ENCODE results near the gene BRD2. TPM values are rescaled to one million over a fixed set of nuclear protein-coding genes. Genes with fewer than 3 reads are reported as not detected.

Gene BRD2
- total and polyA plus RNA-seq, 2 of the 4 experiments (the other 2 are of a cell fraction), result 99.5 to 144 TPM

GRCh38 chr6:33014841-33015634 lies 46.6 kb downstream of the BRD2 start (continued):
- TF ChIP-seq MAZ (IDR thresholded peaks at IDR 0.05; ENCODE audit: borderline replicate concordance, low read depth, low read length), result no peak
- TF ChIP-seq POLR2A (IDR thresholded peaks at IDR 0.05; ENCODE audit: low read depth, low read length), result no peak

GRCh38 chr6:33015798-33016197 lies 47.4 kb downstream of the BRD2 start:
- ATAC-seq (ENCODE audit: low read depth) (no peak), DNase-seq (no peak)
- no peaks in the 10 kb centered on the region for H3K9me3 ChIP-seq (ENCODE audit: control insufficient read depth, insufficient read depth, low read length)
- intact Hi-C loops (cut with micrococcal nuclease), result loop anchor here (2.0 kb wide), 1 partner anchor 67 kb away; no protein-coding TSS in a partner anchor
- no peak overlapping the region for H3K4me3 ChIP-seq (ENCODE audit: insufficient read depth, low read depth, low read length)
- WGBS, 2 experiments (ENCODE audit: extremely low coverage in 2 of 2, insufficient read length in 1 of 2), result 63 to 100% methylated on average over 1 to 9 of the region's 11 CpGs
- H3K9ac ChIP-seq (ENCODE audit: low read depth, low read length), result no peak overlapping the region
- no peak overlapping the region for H3K14ac ChIP-seq (replicated peaks; ENCODE audit: low read depth, low read length)
- no peaks in the 10 kb centered on the region for H3K36me3 ChIP-seq (ENCODE audit: control insufficient read depth, insufficient read depth, low read length)
- no peak overlapping the region for H2AK9ac ChIP-seq (replicated peaks; ENCODE audit: low read depth, low read length, poor library complexity)
- H3K18ac ChIP-seq (ENCODE audit: low read depth, low read length), result no peak overlapping the region
- POLR2A ChIA-PET (ENCODE audit: unreplicated experiment), result no interaction called here
- no TSS peak for BruUV-seq (replicated peaks)
- H3K56ac ChIP-seq (ENCODE audit: extremely low read depth, insufficient read depth, low read length), result no peak overlapping the region
- H3K4me2 ChIP-seq (ENCODE audit: low read depth, low read length), result no peak overlapping the region
- no peak overlapping the region for H2BK15ac ChIP-seq (ENCODE audit: low read depth, low read length)
- H4K20me1 ChIP-seq (ENCODE audit: insufficient read depth, low read length), result no peaks in the 10 kb centered on the region
- H3K79me1 ChIP-seq (ENCODE audit: low read depth in 1 of 2, low read length in 2 of 2), result no peaks in the 10 kb centered on the region
- in situ Hi-C loops (cut with MboI; ENCODE audit: low sequenced_read_pairs), result loop anchor here (5.0 to 10.0 kb wide), 2 partner anchors 149 to 232 kb away; no protein-coding TSS in a partner anchor
- H2AFZ ChIP-seq (replicated peaks; ENCODE audit: low read length, poor library complexity), result no peak overlapping the region
- dilution Hi-C loops (cut with HindIII; ENCODE audit: low sequenced_read_pairs, unreplicated experiment), result no loop called here
- H4K5ac ChIP-seq (ENCODE audit: low read depth, low read length), result no peak overlapping the region
- H2BK120ac ChIP-seq (ENCODE audit: low read depth, low read length), result no peak overlapping the region
- H3K27ac ChIP-seq (ENCODE audit: insufficient read depth, low read length), result no peak overlapping the region
- H3K4ac ChIP-seq (ENCODE audit: low read depth, low read length), result no peak overlapping the region
- CTCF ChIA-PET, result interaction anchor here (1.5 kb wide), 1 partner anchor 233 kb away, joined by 6 read pairs; no protein-coding TSS in a partner anchor
- peaks cover 48% of the 10 kb centered on the region for H3K27me3 ChIP-seq (ENCODE audit: control insufficient read depth, insufficient read depth, low read length)
- H3K23ac ChIP-seq (ENCODE audit: low read depth, low read length), result no peak overlapping the region
- H4K8ac ChIP-seq (ENCODE audit: low read depth in 2 of 2, low read length in 2 of 2), result no peak overlapping the region
- no peak overlapping the region for H2BK20ac ChIP-seq (ENCODE audit: low read depth, low read length)
- H3K9me1 ChIP-seq (ENCODE audit: insufficient read depth, low read length), result no peaks in the 10 kb centered on the region
- no peak overlapping the region for H4K91ac ChIP-seq (ENCODE audit: insufficient read depth, low read depth, low read length)
- H2AK5ac ChIP-seq (ENCODE audit: low read depth, low read length), result no peak overlapping the region
- H3K4me1 ChIP-seq (ENCODE audit: control insufficient read depth, insufficient read depth, low read length), result no peaks in the 10 kb centered on the region; the same call in 1 of the 2 replicates
- no peak overlapping the region for H2BK5ac ChIP-seq (ENCODE audit: low read depth, low read length, poor library complexity, severe bottlenecking)
- no peak for TF ChIP-seq BHLHE40 (IDR thresholded peaks at IDR 0.05; ENCODE audit: low read depth, low read length)
- TF ChIP-seq FOS (IDR thresholded peaks at IDR 0.05; ENCODE audit: low read depth, low read length), result no peak
- no peak for TF ChIP-seq RFX5 (IDR thresholded peaks at IDR 0.05; ENCODE audit: low read depth, low read length)
- TF ChIP-seq CHD1 (IDR thresholded peaks at IDR 0.05; ENCODE audit: low read depth, low read length), result no peak
- no peak for TF ChIP-seq RAD21 (IDR thresholded peaks at IDR 0.05; ENCODE audit: low read length)
- TF ChIP-seq, protein P1, sequence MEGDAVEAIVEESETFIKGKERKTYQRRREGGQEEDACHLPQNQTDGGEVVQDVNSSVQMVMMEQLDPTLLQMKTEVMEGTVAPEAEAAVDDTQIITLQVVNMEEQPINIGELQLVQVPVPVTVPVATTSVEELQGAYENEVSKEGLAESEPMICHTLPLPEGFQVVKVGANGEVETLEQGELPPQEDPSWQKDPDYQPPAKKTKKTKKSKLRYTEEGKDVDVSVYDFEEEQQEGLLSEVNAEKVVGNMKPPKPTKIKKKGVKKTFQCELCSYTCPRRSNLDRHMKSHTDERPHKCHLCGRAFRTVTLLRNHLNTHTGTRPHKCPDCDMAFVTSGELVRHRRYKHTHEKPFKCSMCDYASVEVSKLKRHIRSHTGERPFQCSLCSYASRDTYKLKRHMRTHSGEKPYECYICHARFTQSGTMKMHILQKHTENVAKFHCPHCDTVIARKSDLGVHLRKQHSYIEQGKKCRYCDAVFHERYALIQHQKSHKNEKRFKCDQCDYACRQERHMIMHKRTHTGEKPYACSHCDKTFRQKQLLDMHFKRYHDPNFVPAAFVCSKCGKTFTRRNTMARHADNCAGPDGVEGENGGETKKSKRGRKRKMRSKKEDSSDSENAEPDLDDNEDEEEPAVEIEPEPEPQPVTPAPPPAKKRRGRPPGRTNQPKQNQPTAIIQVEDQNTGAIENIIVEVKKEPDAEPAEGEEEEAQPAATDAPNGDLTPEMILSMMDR (conservative IDR thresholded peaks at IDR 0.05; ENCODE audit: low read depth, low read length), result no peak
- TF ChIP-seq USF2 (IDR thresholded peaks at IDR 0.05; ENCODE audit: low read depth, low read length), result no peak
- no peak for TF ChIP-seq NFE2L2 (IDR thresholded peaks at IDR 0.05; ENCODE audit: low read depth, low read length)
- TF ChIP-seq, protein P2, sequence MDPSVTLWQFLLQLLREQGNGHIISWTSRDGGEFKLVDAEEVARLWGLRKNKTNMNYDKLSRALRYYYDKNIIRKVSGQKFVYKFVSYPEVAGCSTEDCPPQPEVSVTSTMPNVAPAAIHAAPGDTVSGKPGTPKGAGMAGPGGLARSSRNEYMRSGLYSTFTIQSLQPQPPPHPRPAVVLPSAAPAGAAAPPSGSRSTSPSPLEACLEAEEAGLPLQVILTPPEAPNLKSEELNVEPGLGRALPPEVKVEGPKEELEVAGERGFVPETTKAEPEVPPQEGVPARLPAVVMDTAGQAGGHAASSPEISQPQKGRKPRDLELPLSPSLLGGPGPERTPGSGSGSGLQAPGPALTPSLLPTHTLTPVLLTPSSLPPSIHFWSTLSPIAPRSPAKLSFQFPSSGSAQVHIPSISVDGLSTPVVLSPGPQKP (IDR thresholded peaks at IDR 0.05; ENCODE audit: borderline replicate concordance, low read depth, low read length), result no peak
- no peak for TF ChIP-seq CEBPB (IDR thresholded peaks at IDR 0.05; ENCODE audit: low read depth, low read length)
- TF ChIP-seq MXI1 (IDR thresholded peaks at IDR 0.05; ENCODE audit: borderline replicate concordance, low read depth, low read length), result no peak
